Thoracic aorta (tissue), 2 donors: ENCODE measurements around the gene TFF2. TPM values are rescaled to one million over a fixed set of nuclear protein-coding genes. Genes with fewer than 3 reads are reported as not detected.

Experiments used
- ATAC-seq: fragments of 150-250 bp; one replicate; pipeline ENCODE4 v1.8.0; 2017; ENCODE audit warnings: low read depth; ENCODE audit not compliant: insufficient number of reproducible peaks, low FRiP score
- DNase-seq: peaks from one replicate; pipeline ENCODE4 v3.0.0-alpha.2; 2020; ENCODE audit warnings: low spot score
- H3K27ac ChIP-seq, 2 donors: fragments of 200-600 bp; sonication (generic); 1 replicate in 1 of 2; 2 replicates in 1 of 2; pipeline ENCODE4 v1.5.1; 2016; ENCODE audit warnings: mild to moderate bottlenecking in 2 of 2, moderate library complexity in 2 of 2
- H3K27me3 ChIP-seq: fragments of 200-600 bp; sonication (generic); replicated peaks from 2 replicates; pipeline ENCODE4 v1.6.0; 2016; ENCODE audit warnings: mild to moderate bottlenecking; ENCODE audit not compliant: insufficient read depth
- H3K36me3 ChIP-seq: fragments of 200-600 bp; sonication (generic); one replicate; pipeline ENCODE4 v1.5.1; 2016
- H3K4me1 ChIP-seq, 2 donors: fragments of 200-600 bp; sonication (generic); 1 replicate in 1 of 2; 2 replicates in 1 of 2; pipeline versions ENCODE4 v1.5.1 to v1.6.0; 2016; ENCODE audit warnings: low read depth in 2 of 2, mild to moderate bottlenecking in 1 of 2; ENCODE audit not compliant: control insufficient read depth in 1 of 2
- H3K4me3 ChIP-seq: fragments of 200-600 bp; sonication (generic); 2 replicates; pipeline ENCODE4 v1.5.1; 2016; ENCODE audit warnings: mild to moderate bottlenecking
- H3K9me3 ChIP-seq: fragments of 200-600 bp; sonication (generic); 2 replicates; pipeline ENCODE4 v1.5.1; 2016
- total RNA-seq, 2 donors: library from RNA; depleted of rRNA; stranded (reverse); fragments of >200 nt; gene quantifications; one replicate each; pipeline versions ENCODE4 v1.1.0 to v1.2.3, GENCODE V29; 2016
- TF ChIP-seq, protein P1 (sequence below): fragments of 200-600 bp; sonication (generic); IDR thresholded peaks from one replicate; pipeline ENCODE4 v1.5.1; 2019; ENCODE audit warnings: antibody characterized with exemption

TFF2 gene
- total RNA-seq, 2 donors from 2014 or later: 17.0 TPM; not detected in 1

DNA sequence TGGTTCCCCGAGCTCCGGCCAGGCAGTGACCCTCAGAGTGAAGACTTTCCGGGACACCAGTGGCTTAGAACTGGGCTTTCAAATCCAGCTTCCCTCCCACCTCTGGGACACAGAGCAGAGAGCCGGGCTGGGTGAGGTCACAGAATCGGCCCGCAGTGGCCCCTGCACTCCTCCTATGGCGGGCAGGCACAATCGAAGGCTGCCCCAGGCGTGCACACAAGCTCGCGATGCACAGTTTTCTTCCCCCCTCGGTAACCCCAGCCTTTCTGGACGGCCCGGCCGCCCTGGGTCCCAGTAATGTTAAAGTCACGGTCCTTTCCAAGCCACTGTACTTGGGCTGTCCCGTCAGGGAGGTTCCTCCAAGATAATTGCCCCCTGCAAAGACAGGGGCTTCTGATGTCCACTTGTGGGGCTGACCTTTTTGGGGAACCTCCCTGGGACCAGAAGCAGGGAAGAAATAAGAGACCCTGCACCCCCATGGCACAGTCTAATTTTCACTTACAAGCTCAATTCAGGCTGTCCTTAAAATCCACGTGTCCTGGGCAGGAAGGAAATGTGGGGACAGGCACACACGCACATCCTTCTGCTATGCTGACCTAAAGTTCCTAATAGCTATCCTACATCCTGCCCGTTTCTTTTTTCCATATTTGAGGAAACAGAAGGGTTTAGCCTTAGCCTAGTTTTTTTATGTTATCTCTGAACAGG, 49.3 kb downstream of the TFF2 start:
- ATAC-seq: no peak
- no peaks in the 10 kb centered on the region for H3K4me1 ChIP-seq
- TF ChIP-seq, protein P1, sequence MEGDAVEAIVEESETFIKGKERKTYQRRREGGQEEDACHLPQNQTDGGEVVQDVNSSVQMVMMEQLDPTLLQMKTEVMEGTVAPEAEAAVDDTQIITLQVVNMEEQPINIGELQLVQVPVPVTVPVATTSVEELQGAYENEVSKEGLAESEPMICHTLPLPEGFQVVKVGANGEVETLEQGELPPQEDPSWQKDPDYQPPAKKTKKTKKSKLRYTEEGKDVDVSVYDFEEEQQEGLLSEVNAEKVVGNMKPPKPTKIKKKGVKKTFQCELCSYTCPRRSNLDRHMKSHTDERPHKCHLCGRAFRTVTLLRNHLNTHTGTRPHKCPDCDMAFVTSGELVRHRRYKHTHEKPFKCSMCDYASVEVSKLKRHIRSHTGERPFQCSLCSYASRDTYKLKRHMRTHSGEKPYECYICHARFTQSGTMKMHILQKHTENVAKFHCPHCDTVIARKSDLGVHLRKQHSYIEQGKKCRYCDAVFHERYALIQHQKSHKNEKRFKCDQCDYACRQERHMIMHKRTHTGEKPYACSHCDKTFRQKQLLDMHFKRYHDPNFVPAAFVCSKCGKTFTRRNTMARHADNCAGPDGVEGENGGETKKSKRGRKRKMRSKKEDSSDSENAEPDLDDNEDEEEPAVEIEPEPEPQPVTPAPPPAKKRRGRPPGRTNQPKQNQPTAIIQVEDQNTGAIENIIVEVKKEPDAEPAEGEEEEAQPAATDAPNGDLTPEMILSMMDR: no peak
- no peaks in the 10 kb centered on the region for H3K9me3 ChIP-seq
- H3K36me3 ChIP-seq: no peaks in the 10 kb centered on the region
- no peaks in the 10 kb centered on the region for H3K27me3 ChIP-seq
- no peak overlapping the region for H3K27ac ChIP-seq
- no peak for DNase-seq
- H3K4me3 ChIP-seq: no peak overlapping the region

DNA sequence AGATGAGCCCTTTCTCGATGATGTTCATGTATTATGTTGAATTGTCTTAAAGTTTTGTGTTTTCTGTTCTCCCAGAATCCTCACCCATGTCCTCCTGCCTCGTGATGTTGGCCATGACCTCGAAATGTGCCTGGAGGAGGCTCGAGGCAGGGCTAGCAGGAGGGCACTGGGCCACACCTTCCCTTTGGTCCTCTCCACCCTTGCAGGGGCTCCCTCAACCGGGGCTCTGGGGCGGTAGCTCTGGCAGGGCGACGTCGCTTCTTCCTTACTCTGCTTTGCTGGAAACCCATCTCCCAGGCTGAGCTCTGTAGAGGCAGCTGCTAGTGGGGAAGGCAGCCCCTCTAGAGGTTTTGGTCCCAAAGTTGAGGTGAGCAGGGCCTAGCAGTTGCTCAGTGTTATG, 49.8 kb downstream of the TFF2 start:
- Histone ChIP-seq H3K9me3 (no peaks in the 10 kb centered on the region), H3K27ac (no peak overlapping the region), H3K27me3 (no peaks in the 10 kb centered on the region), H3K36me3 (no peaks in the 10 kb centered on the region), H3K4me3 (no peak overlapping the region), H3K4me1 (no peaks in the 10 kb centered on the region)
- DNase-seq (no peak), ATAC-seq (no peak)
- TF ChIP-seq, protein P1: no peak

DNA sequence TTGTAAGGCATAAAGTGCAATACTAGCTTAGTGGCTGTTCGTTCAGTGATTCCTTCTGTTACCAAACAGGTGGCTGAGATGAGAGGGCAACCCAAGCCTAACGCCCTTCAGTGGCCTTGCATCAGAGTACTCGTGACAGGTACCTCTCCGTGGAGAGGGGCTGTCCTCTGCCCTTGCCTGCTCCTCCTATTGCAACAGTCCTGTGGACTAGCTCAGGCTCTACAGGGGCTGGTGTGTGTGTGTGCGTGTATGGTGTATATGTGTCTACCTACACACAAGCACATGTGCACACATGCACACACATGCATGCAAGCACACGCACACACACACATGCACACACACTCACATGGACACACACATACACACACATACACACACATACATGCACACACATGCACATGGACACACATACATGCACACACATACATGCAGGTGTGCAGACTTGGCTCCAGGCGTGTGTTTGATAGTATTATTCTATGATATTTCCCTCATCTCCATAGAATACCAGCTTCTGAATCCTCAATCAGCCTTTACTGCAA, 50.7 kb downstream of the TFF2 start:
- H3K4me3 ChIP-seq: no peak overlapping the region
- ATAC-seq (no peak), DNase-seq (no peak)
- no peaks in the 10 kb centered on the region for H3K4me1 ChIP-seq
- H3K27me3 ChIP-seq: no peaks in the 10 kb centered on the region
- no peak overlapping the region for H3K27ac ChIP-seq
- H3K9me3 ChIP-seq: no peaks in the 10 kb centered on the region
- H3K36me3 ChIP-seq: no peaks in the 10 kb centered on the region
- TF ChIP-seq, protein P1: no peak

DNA sequence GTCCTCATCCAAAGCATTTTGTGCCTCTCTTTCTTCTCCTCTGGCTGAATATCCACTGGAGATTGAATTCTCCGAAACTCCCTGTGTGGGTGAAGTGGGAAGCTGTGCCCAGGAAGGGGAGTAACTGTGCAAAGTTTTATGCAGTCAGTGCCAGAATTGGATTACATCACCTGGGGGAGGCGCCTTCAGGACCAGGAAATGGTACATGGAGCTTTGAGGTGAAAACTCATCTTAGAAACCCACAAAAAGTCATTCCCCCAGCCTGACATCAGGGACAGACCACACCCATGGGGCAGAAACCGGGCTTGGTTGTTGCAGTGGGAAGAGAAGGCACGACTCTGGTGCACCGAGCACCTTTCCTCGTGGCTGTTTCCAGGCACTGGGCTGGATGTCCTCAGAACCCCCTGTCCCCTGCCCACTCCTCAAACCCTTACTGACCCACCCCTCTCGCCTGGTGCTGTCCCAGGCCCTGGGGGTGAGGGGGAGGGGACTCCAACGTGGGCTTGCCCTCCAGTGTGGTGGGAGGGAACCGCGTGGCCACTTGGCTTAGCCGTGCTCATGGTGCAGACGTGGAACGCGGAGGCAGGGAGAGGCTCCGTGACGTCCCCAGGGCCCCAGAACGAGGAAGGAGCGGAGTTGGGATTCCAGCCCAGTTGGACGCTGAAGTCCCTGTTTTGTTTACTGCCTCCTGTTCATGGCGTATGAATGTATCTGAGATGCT, 51.3 kb downstream of the TFF2 start:
- Histone ChIP-seq H3K27me3 (no peaks in the 10 kb centered on the region), H3K4me1 (no peaks in the 10 kb centered on the region), H3K4me3 (no peak overlapping the region), H3K36me3 (no peaks in the 10 kb centered on the region), H3K27ac (no peak overlapping the region), H3K9me3 (no peaks in the 10 kb centered on the region)
- ATAC-seq (no peak), DNase-seq (no peak)
- TF ChIP-seq, protein P1: no peak

DNA sequence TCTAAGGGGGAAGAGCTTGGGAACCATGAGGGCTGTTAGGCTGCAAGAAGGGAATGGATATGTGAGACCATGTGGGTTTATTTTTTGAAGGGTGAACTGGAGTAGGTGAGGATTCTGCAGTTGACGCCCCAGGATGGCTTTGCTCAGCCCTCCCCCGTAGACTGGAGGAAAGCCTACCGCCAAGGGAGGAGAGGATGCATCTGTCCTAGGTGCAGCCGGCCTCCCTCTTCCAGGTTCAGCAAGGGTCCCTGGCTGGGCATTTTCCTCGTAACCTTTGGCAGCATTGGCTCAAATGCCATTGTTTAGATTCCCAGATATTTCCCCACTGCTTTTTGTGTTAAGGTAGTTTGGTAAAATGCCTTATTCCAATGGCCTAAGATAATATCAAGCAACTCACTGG, 52.1 kb downstream of the TFF2 start:
- no peak overlapping the region for H3K27ac ChIP-seq
- no peaks in the 10 kb centered on the region for H3K36me3 ChIP-seq
- no peaks in the 10 kb centered on the region for H3K9me3 ChIP-seq
- H3K27me3 ChIP-seq: no peaks in the 10 kb centered on the region
- TF ChIP-seq, protein P1: no peak
- no peak for DNase-seq
- no peak overlapping the region for H3K4me3 ChIP-seq
- H3K4me1 ChIP-seq: no peaks in the 10 kb centered on the region
- ATAC-seq: no peak
